ENCODE data around the gene ZGLP1. TPM values are rescaled to one million over a fixed set of nuclear protein-coding genes. Genes with fewer than 3 reads are reported as not detected.

Gene ZGLP1
- total RNA-seq, 1 experiment from 2014 or later: 5.0 TPM

GRCh38 chr19:10256551-10256950 is 53.1 kb downstream of the ZGLP1 start:
- Histone ChIP-seq H3K4me3 (replicated peaks in 1 of 2; ENCODE audit: low read depth in 1 of 2, low read length in 2 of 2) (no peak overlapping the region), H3K79me2 (ENCODE audit: insufficient read depth, low read length) (peaks cover 28% of the 10 kb centered on the region), H3K4me1 (ENCODE audit: control insufficient read depth in 1 of 2, insufficient read depth in 2 of 2, low read length in 2 of 2) (peaks cover 21 to 39% of the 10 kb centered on the region in 2 experiments), H3K27ac (ENCODE audit: low read depth, low read length) (no peak overlapping the region), H3K9ac (ENCODE audit: low read length) (no peak overlapping the region), H3K27me3 (ENCODE audit: insufficient read depth, low read length) (no peaks in the 10 kb centered on the region), H3K36me3 (ENCODE audit: control insufficient read depth in 1 of 2, insufficient read depth in 2 of 2, low read length in 2 of 2) (peaks cover 19 to 28% of the 10 kb centered on the region in 2 experiments), H3K4me2 (ENCODE audit: low read length) (no peak overlapping the region), H3K9me3 (ENCODE audit: control insufficient read depth in 1 of 2, insufficient read depth in 1 of 2, low read depth in 1 of 2, low read length in 2 of 2) (no peaks in the 10 kb centered on the region), H3K9me2 (ENCODE audit: insufficient read depth) (no peaks in the 10 kb centered on the region), H4K20me1 (ENCODE audit: insufficient read depth) (no peaks in the 10 kb centered on the region; the same call in 1 of the 2 replicates), H2AFZ (ENCODE audit: low read depth, low read length, poor library complexity, severe bottlenecking) (no peak overlapping the region)
- intact Hi-C loops (cut with micrococcal nuclease): no loop called here
- DNase-seq (ENCODE audit: low read depth, low spot score): no peak
- POLR2A ChIA-PET: no interaction called here
- TF ChIP-seq CEBPB (IDR thresholded peaks at IDR 0.05; ENCODE audit: low read depth): no peak
- no TSS peak for BruUV-seq (replicated peaks)
- ATAC-seq: no peak
- CTCF ChIA-PET: interaction anchor here (0.6 to 7.7 kb wide), 5 partner anchors 13 to 135 kb away, joined by 3 to 233 read pairs (median 4); no protein-coding TSS in a partner anchor
- RAD21 ChIA-PET (ENCODE audit: low non-redundant PET in 1 of 2, low total read pairs in 2 of 2, uncharacterized antibody in 2 of 2, unreplicated experiment in 2 of 2): no interaction called here

- DNase-seq (ENCODE audit: low read depth, low spot score): no peak
- H3K4me1 ChIP-seq (ENCODE audit: control insufficient read depth in 1 of 2, insufficient read depth in 2 of 2, low read length in 2 of 2): peaks cover 11 to 33% of the 10 kb centered on the region in 2 experiments
- ChIA-PET CTCF (no interaction called here), RAD21 (ENCODE audit: low non-redundant PET in 1 of 2, low total read pairs in 2 of 2, uncharacterized antibody in 2 of 2, unreplicated experiment in 2 of 2) (no interaction called here), POLR2A (no interaction called here)
- no peak overlapping the region for H3K9ac ChIP-seq (ENCODE audit: low read length)
- no peak overlapping the region for H2AFZ ChIP-seq (ENCODE audit: low read depth, low read length, poor library complexity, severe bottlenecking)
- intact Hi-C loops (cut with micrococcal nuclease): no loop called here
- no peaks in the 10 kb centered on the region for H3K27me3 ChIP-seq (ENCODE audit: insufficient read depth, low read length)
- no peaks in the 10 kb centered on the region; the same call in 1 of the 2 replicates for H4K20me1 ChIP-seq (ENCODE audit: insufficient read depth)
- H3K79me2 ChIP-seq (ENCODE audit: insufficient read depth, low read length): peaks cover 28% of the 10 kb centered on the region
- H3K4me2 ChIP-seq (ENCODE audit: low read length): no peak overlapping the region
- H3K9me3 ChIP-seq (ENCODE audit: control insufficient read depth in 1 of 2, insufficient read depth in 1 of 2, low read depth in 1 of 2, low read length in 2 of 2): no peaks in the 10 kb centered on the region
- peaks cover 19 to 28% of the 10 kb centered on the region in 2 experiments for H3K36me3 ChIP-seq (ENCODE audit: control insufficient read depth in 1 of 2, insufficient read depth in 2 of 2, low read length in 2 of 2)
- no peaks in the 10 kb centered on the region for H3K9me2 ChIP-seq (ENCODE audit: insufficient read depth)
- BruUV-seq (replicated peaks): TSS peak; percentile 3
- no peak for ATAC-seq
- TF ChIP-seq REST (IDR thresholded peaks at IDR 0.05; ENCODE audit: low read depth) (no peak), SP1 (IDR thresholded peaks at IDR 0.05; ENCODE audit: low read depth) (no peak), ZNF274 (IDR thresholded peaks at IDR 0.05; ENCODE audit: low read depth, low read length) (no peak), CBX3 (IDR thresholded peaks at IDR 0.05; ENCODE audit: low read depth) (no peak), POLR2AphosphoS5 (IDR thresholded peaks at IDR 0.05; ENCODE audit: low read depth, low read length) (no peak), EZH2phosphoT487 (IDR thresholded peaks at IDR 0.05; ENCODE audit: borderline replicate concordance) (no peak), EZH2 (IDR thresholded peaks at IDR 0.05) (no peak), ELF1 (IDR thresholded peaks at IDR 0.05; ENCODE audit: borderline replicate concordance, low read depth) (no peak), RAD21 (IDR thresholded peaks at IDR 0.05; ENCODE audit: low read depth) (no peak), ZFX (IDR thresholded peaks at IDR 0.05) (no peak), SRF (IDR thresholded peaks at IDR 0.05; ENCODE audit: low read depth) (no peak), EGR1 (IDR thresholded peaks at IDR 0.05; ENCODE audit: low read depth) (no peak)
- H3K4me3 ChIP-seq (replicated peaks in 1 of 2; ENCODE audit: low read depth in 1 of 2, low read length in 2 of 2): no peak overlapping the region
- H3K27ac ChIP-seq (ENCODE audit: low read depth, low read length): no peak overlapping the region
These were observed 54.3 kb downstream of the ZGLP1 start for GRCh38 chr19:10255358-10255757.

Measured in HCT116 (cell line).